Measurements from ENCODE around the gene U2AF2. TPM values are rescaled to one million over a fixed set of nuclear protein-coding genes. Genes with fewer than 3 reads are reported as not detected.

U2AF2 gene
- 266 to 326 TPM (median 309 TPM) in 5 replicates for total RNA-seq (2022; extraction: Qiagen RNA extraction; ENCODE audit: low read depth)

GRCh38 chr19:55654868-55655647, at the start of gene U2AF2:
U2AF2 (plus strand) TSS chr19:55655035; CDS start chr19:55655105, 70 bp downstream.

GRCh38 chr19:55605637-55606470, 49.0 kb upstream of the U2AF2 start, which contains the start of gene ZNF865:
ZNF865 (plus strand) TSS chr19:55605647; CDS start chr19:55613619, 7,972 bp downstream.

GRCh38 chr19:55624109-55625003, 30.5 kb upstream of the U2AF2 start, which contains the start of gene ZNF784:
ZNF784 (minus strand) TSS chr19:55624566; CDS start chr19:55624561, 5 bp downstream.

DNA sequence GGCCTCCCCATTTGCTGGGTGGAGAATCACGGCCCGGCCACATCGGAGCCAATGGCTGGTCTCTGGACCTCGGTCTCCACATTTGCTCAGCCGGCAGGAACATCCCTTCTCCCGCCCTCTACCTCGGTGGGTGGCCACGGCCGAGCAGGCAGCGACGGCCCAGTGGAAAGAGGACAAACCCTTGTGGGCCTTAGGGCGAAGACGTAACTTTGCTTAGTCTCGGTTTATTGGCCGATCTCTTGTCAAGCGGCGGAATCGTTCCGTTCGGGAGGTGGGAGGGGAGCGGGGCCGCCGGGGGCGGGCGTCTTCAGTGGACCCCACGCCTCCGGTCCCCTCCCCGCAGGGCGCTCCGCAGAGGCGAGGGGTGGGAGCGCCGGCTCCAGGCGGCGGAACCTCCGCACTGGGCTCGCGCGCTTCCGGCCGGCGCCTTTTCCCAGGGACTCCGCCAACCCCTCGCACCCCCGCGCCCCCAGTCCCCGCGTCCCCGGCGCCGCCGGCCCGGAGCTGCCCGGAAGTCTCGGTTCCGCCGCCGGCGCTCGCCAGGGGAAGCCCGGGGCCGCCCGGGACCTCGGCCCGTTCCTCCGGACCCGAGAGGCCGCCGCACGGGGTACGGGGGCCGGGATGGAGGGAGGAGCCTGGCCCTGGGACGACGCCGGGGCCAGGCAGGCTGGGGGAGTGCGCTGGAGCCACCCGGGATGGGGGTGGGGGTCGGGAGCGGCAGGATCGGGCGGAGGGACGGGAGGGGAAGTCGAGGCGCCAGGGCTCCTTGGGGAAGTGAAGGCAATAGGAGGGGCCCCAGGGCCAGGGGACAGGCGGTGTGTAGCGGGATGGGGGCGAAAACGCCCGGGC, 14.0 kb upstream of the U2AF2 start, which contains the start of gene ZNF580:
TSS of gene ZNF580 (plus strand) at position 426 of the 849 bp plus-strand sequence. CDS start 1,507 bp downstream, outside the sequence.

DNA sequence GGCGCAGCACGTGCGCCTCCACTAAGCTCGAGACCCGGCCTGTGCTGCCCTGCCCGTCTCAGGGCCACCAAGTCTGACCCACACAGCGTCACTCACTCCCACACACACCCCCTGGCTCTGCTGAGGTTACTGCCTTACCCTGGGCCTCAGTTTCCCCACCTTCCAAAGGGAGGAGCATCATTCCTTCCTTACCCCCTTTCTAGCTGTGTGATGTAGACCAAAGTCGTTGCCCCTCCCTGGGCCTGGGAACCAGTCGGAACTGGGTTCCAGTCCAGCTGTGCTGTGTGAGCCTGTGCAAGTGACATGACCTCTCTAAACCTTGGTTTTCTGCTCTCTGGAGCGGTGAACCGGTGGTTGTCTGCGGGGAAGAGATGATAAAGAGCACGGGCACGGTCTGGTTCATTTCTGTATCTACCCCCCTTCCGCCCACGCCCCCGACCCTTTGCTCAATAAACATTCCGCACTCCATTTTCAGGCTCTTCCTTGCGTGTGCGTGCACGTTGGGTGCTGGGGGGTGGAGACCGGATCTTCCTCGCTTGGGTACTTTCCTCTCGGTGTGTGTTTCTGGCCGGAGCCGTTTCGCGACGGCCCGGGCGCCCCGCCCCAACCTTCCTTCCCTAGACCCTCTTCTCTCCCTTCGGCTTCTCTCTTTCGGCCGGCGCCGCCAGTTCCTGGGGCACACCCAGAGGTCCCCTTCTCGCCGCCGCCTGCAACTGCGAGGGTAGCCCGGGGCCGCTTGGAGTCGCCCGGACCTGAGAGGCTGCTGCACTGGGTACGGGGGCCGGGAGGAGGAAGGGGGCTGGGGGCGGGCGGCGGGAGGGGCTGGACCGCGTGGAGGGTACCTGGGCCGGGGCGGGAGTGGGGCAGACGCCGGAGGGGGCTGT, 11.6 kb upstream of the U2AF2 start, which contains the start of gene ZNF581:
TSS of gene ZNF581 (plus strand) at position 647 of the 884 bp plus-strand sequence. CDS start 923 bp downstream, outside the sequence.

GRCh38 chr19:55647732-55648584, 6.9 kb upstream of the U2AF2 start, which contains the start of gene CCDC106:
CCDC106 (plus strand) TSS chr19:55648212; CDS start chr19:55649047, 835 bp downstream.

GRCh38 chr19:55674841-55675660, 20.2 kb downstream of the U2AF2 start, which contains the start of gene EPN1:
EPN1 (plus strand) TSS chr19:55675226; CDS start chr19:55678628, 3,402 bp downstream.

Other genes starting within 250 kb of the U2AF2 start
- gene UBE2S, start 247.2 kb upstream of the U2AF2 start, total RNA-seq (2022; extraction: Qiagen RNA extraction; ENCODE audit: low read depth) = 280 to 580 TPM (median 470 TPM) in 5 replicates
- not detected in 5 replicates for gene SHISA7, start 211.7 kb upstream of the U2AF2 start, total RNA-seq (2022; extraction: Qiagen RNA extraction; ENCODE audit: low read depth)
- gene ISOC2, start 193.4 kb upstream of the U2AF2 start, total RNA-seq (2022; extraction: Qiagen RNA extraction; ENCODE audit: low read depth) = 56.5 to 68.3 TPM (median 61.0 TPM) in 5 replicates
- gene C19orf85, start 190.3 kb upstream of the U2AF2 start, total RNA-seq (2022; extraction: Qiagen RNA extraction; ENCODE audit: low read depth) = not detected in 5 replicates
- 4.3 to 9.6 TPM (median 8.8 TPM) in 5 replicates for gene ZNF628, start 178.4 kb upstream of the U2AF2 start, total RNA-seq (2022; extraction: Qiagen RNA extraction; ENCODE audit: low read depth)
- 40.9 to 61.3 TPM (median 58.0 TPM) in 5 replicates for gene NAT14, start 169.8 kb upstream of the U2AF2 start, total RNA-seq (2022; extraction: Qiagen RNA extraction; ENCODE audit: low read depth)
- gene SSC5D, start 166.6 kb upstream of the U2AF2 start, total RNA-seq (2022; extraction: Qiagen RNA extraction; ENCODE audit: low read depth) = 0.38 to 1.5 TPM (median 0.61 TPM) in 5 replicates
- 1.8 to 3.1 TPM (median 2.5 TPM) in 5 replicates for gene SBK2, start 117.9 kb upstream of the U2AF2 start, total RNA-seq (2022; extraction: Qiagen RNA extraction; ENCODE audit: low read depth)
- gene SBK3, start 109.5 kb upstream of the U2AF2 start, total RNA-seq (2022; extraction: Qiagen RNA extraction; ENCODE audit: low read depth) = 1.8 to 2.7 TPM (median 2.3 TPM) in 5 replicates
- 16.1 to 35.4 TPM (median 25.5 TPM) in 5 replicates for gene ZNF579, start 74.2 kb upstream of the U2AF2 start, total RNA-seq (2022; extraction: Qiagen RNA extraction; ENCODE audit: low read depth)
- gene FIZ1, start 55.5 kb upstream of the U2AF2 start, total RNA-seq (2022; extraction: Qiagen RNA extraction; ENCODE audit: low read depth) = 17.5 to 27.0 TPM (median 25.5 TPM) in 5 replicates
- gene ZNF524, start 54.7 kb upstream of the U2AF2 start, total RNA-seq (2022; extraction: Qiagen RNA extraction; ENCODE audit: low read depth) = 14.0 to 19.4 TPM (median 18.4 TPM) in 5 replicates
- gene ZNF865, start 49.4 kb upstream of the U2AF2 start, total RNA-seq (2022; extraction: Qiagen RNA extraction; ENCODE audit: low read depth) = 7.9 to 14.8 TPM (median 13.3 TPM) in 5 replicates
- gene ZNF784, start 30.5 kb upstream of the U2AF2 start, total RNA-seq (2022; extraction: Qiagen RNA extraction; ENCODE audit: low read depth) = 5.4 to 6.6 TPM (median 6.3 TPM) in 5 replicates
- gene ZNF580, start 14.0 kb upstream of the U2AF2 start, total RNA-seq (2022; extraction: Qiagen RNA extraction; ENCODE audit: low read depth) = 26.5 to 52.4 TPM (median 49.1 TPM) in 5 replicates
- 37.0 to 52.7 TPM (median 49.4 TPM) in 5 replicates for gene ZNF581, start 11.4 kb upstream of the U2AF2 start, total RNA-seq (2022; extraction: Qiagen RNA extraction; ENCODE audit: low read depth)
- gene CCDC106, start 6.8 kb upstream of the U2AF2 start, total RNA-seq (2022; extraction: Qiagen RNA extraction; ENCODE audit: low read depth) = 12.2 to 19.1 TPM (median 18.1 TPM) in 5 replicates
- 126 to 209 TPM (median 205 TPM) in 5 replicates for gene EPN1, start 20.2 kb downstream of the U2AF2 start, total RNA-seq (2022; extraction: Qiagen RNA extraction; ENCODE audit: low read depth)
- not detected in 5 replicates for gene NLRP9, start 83.4 kb downstream of the U2AF2 start, total RNA-seq (2022; extraction: Qiagen RNA extraction; ENCODE audit: low read depth)
- gene RFPL4A, start 104.1 kb downstream of the U2AF2 start, total RNA-seq (2022; extraction: Qiagen RNA extraction; ENCODE audit: low read depth) = 0.37 to 0.58 TPM (median 0.42 TPM) in 5 replicates
- not detected in 5 replicates for gene RFPL4AL1, start 114.1 kb downstream of the U2AF2 start, total RNA-seq (2022; extraction: Qiagen RNA extraction; ENCODE audit: low read depth)
- 0.01 to 0.06 TPM (median 0.06 TPM) in 3 of 5 replicates, not detected in the others for gene NLRP11, start 177.0 kb downstream of the U2AF2 start, total RNA-seq (2022; extraction: Qiagen RNA extraction; ENCODE audit: low read depth)
- gene NLRP4, start 181.5 kb downstream of the U2AF2 start, total RNA-seq (2022; extraction: Qiagen RNA extraction; ENCODE audit: low read depth) = not detected in 5 replicates